ENCODE results near the gene TMEM178B. TPM values are rescaled to one million over a fixed set of nuclear protein-coding genes. Genes with fewer than 3 reads are reported as not detected.

The TMEM178B gene
- total and polyA plus RNA-seq, 2 donors (not counting 1 experiment from before 2014, with no cell fraction given), result 0.28 to 0.96 TPM

GRCh38 chr7:141409801-141410329 lies 336.0 kb downstream of the TMEM178B start:
- CTCF ChIA-PET, result no interaction called here
- no peak for TF ChIP-seq EZH2 (IDR thresholded peaks at IDR 0.05; ENCODE audit: borderline replicate concordance, insufficient read depth, low read depth, low read length, poor library complexity, severe bottlenecking)
- Mint-ChIP-seq H3K27ac (no peak overlapping the region), H3K4me3 (no peak overlapping the region), H3K27me3 (peaks cover 20% of the 10 kb centered on the region), H3K9me3 (ENCODE audit: insufficient read depth) (no peaks in the 10 kb centered on the region), H3K4me1 (no peaks in the 10 kb centered on the region)
- WGBS (ENCODE audit: insufficient coverage), result 46% methylated on average over 10 of the region's 10 CpGs
- no peak for ATAC-seq (ENCODE audit: low read depth)
- Histone ChIP-seq H2AFZ (ENCODE audit: insufficient read depth, low read depth, low read length, poor library complexity, severe bottlenecking) (no peak overlapping the region), H3K36me3 (replicated peaks in 1 of 2; ENCODE audit: control extremely low read depth in 1 of 2, control insufficient read depth in 1 of 2, extremely low read depth in 1 of 2, insufficient read depth in 2 of 2, low read length in 1 of 2) (no peaks in the 10 kb centered on the region), H3K4me3 (ENCODE audit: control extremely low read depth in 1 of 5, extremely low read depth in 1 of 5, insufficient read depth in 1 of 5, low read depth in 2 of 5, low read length in 4 of 5) (no peak overlapping the region), H3K27ac (ENCODE audit: low read length in 2 of 2) (no peak overlapping the region), H3K4me2 (replicated peaks; ENCODE audit: low read depth, low read length, poor library complexity, severe bottlenecking) (no peak overlapping the region), H3K79me2 (ENCODE audit: control insufficient read depth, insufficient read depth, low read length) (no peaks in the 10 kb centered on the region), H3K9me3 (ENCODE audit: control extremely low read depth in 1 of 3, control insufficient read depth in 2 of 3, insufficient read depth in 1 of 3, low read length in 2 of 3) (no peaks in the 10 kb centered on the region), H3K9ac (ENCODE audit: low read length) (no peak overlapping the region), H4K20me1 (ENCODE audit: control insufficient read depth, insufficient read depth, low read length, poor library complexity, severe bottlenecking) (no peaks in the 10 kb centered on the region), H3K27me3 (replicated peaks in 1 of 4; ENCODE audit: control extremely low read depth in 1 of 4, control insufficient read depth in 3 of 4, insufficient read depth in 4 of 4, low read length in 3 of 4) (no peaks in the 10 kb centered on the region), H3K4me1 (ENCODE audit: control insufficient read depth in 2 of 2, insufficient read depth in 2 of 2, low read length in 2 of 2) (no peaks in the 10 kb centered on the region)
- POLR2A ChIA-PET, result no interaction called here
- intact Hi-C loops (cut with micrococcal nuclease), result no loop called here
- no peak for DNase-seq

- ATAC-seq (ENCODE audit: low read depth), result no peak
- no peak for DNase-seq
- Histone ChIP-seq H3K4me2 (replicated peaks; ENCODE audit: low read depth, low read length, poor library complexity, severe bottlenecking) (no peak overlapping the region), H3K9me3 (ENCODE audit: control extremely low read depth in 1 of 3, control insufficient read depth in 2 of 3, insufficient read depth in 1 of 3, low read length in 2 of 3) (no peaks in the 10 kb centered on the region), H2AFZ (ENCODE audit: insufficient read depth, low read depth, low read length, poor library complexity, severe bottlenecking) (no peak overlapping the region), H3K9ac (ENCODE audit: low read length) (no peak overlapping the region), H3K79me2 (ENCODE audit: control insufficient read depth, insufficient read depth, low read length) (no peaks in the 10 kb centered on the region), H3K4me3 (ENCODE audit: control extremely low read depth in 1 of 5, extremely low read depth in 1 of 5, insufficient read depth in 1 of 5, low read depth in 2 of 5, low read length in 4 of 5) (no peak overlapping the region), H3K4me1 (ENCODE audit: control insufficient read depth in 2 of 2, insufficient read depth in 2 of 2, low read length in 2 of 2) (no peaks in the 10 kb centered on the region), H3K27ac (ENCODE audit: low read length in 2 of 2) (no peak overlapping the region), H4K20me1 (ENCODE audit: control insufficient read depth, insufficient read depth, low read length, poor library complexity, severe bottlenecking) (no peaks in the 10 kb centered on the region), H3K36me3 (replicated peaks in 1 of 2; ENCODE audit: control extremely low read depth in 1 of 2, control insufficient read depth in 1 of 2, extremely low read depth in 1 of 2, insufficient read depth in 2 of 2, low read length in 1 of 2) (no peaks in the 10 kb centered on the region), H3K27me3 (replicated peaks in 1 of 4; ENCODE audit: control extremely low read depth in 1 of 4, control insufficient read depth in 3 of 4, insufficient read depth in 4 of 4, low read length in 3 of 4) (no peaks in the 10 kb centered on the region)
- ChIA-PET CTCF (no interaction called here), POLR2A (no interaction called here)
- H3K27ac Mint-ChIP-seq, result no peak overlapping the region
- no peak for TF ChIP-seq EZH2 (IDR thresholded peaks at IDR 0.05; ENCODE audit: borderline replicate concordance, insufficient read depth, low read depth, low read length, poor library complexity, severe bottlenecking)
- TF ChIP-seq, protein P1, sequence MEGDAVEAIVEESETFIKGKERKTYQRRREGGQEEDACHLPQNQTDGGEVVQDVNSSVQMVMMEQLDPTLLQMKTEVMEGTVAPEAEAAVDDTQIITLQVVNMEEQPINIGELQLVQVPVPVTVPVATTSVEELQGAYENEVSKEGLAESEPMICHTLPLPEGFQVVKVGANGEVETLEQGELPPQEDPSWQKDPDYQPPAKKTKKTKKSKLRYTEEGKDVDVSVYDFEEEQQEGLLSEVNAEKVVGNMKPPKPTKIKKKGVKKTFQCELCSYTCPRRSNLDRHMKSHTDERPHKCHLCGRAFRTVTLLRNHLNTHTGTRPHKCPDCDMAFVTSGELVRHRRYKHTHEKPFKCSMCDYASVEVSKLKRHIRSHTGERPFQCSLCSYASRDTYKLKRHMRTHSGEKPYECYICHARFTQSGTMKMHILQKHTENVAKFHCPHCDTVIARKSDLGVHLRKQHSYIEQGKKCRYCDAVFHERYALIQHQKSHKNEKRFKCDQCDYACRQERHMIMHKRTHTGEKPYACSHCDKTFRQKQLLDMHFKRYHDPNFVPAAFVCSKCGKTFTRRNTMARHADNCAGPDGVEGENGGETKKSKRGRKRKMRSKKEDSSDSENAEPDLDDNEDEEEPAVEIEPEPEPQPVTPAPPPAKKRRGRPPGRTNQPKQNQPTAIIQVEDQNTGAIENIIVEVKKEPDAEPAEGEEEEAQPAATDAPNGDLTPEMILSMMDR (IDR thresholded peaks at IDR 0.05), result no peak
- H3K27me3 Mint-ChIP-seq, result peaks cover 24% of the 10 kb centered on the region
- no peak overlapping the region for H3K4me3 Mint-ChIP-seq
- no peaks in the 10 kb centered on the region for H3K4me1 Mint-ChIP-seq
- 96% methylated on average over 4 of the region's 7 CpGs for WGBS (ENCODE audit: insufficient coverage)
- intact Hi-C loops (cut with micrococcal nuclease), result no loop called here
- H3K9me3 Mint-ChIP-seq (ENCODE audit: insufficient read depth), result no peaks in the 10 kb centered on the region
These were observed 336.6 kb downstream of the TMEM178B start for GRCh38 chr7:141410353-141411000.

All from B cell (primary cell).